IPS-18c (cell line): ENCODE measurements around the gene EDC4.

Experiments used
- H3K4me3 ChIP-seq: 2 replicates; pipeline ENCODE4 v1.7.0; 2013; ENCODE audit warnings: low read depth, mild to moderate bottlenecking, low read length, moderate library complexity; ENCODE audit not compliant: insufficient read depth
- H3K9me3 ChIP-seq: one replicate; pipeline ENCODE4 v1.6.1; 2013; ENCODE audit warnings: mild to moderate bottlenecking, low read length, moderate library complexity; ENCODE audit not compliant: control insufficient read depth, insufficient read depth

EDC4 gene

DNA sequence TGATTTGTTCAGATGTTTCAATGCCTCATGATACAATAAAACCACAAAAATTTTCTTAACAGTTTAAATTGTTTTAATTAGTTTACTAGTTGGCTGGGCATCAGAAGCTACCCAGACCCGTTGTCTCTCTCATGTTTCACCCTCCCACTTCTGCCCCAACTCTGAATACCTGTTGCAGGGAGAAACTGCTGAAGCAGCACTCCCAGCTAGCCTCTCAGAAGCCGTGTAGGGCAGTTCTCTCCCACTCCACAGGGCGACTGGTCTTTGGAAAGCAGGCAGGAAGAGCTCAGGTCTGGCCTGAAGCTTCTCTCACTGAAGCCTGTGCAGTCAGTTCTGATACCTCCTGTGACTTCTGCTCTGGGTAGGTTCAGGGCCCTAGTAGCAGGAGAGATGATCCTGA lies 1.6 kb upstream of the EDC4 start:
- no peaks in the 10 kb centered on the region for H3K9me3 ChIP-seq
- H3K4me3 ChIP-seq = no peak overlapping the region

DNA sequence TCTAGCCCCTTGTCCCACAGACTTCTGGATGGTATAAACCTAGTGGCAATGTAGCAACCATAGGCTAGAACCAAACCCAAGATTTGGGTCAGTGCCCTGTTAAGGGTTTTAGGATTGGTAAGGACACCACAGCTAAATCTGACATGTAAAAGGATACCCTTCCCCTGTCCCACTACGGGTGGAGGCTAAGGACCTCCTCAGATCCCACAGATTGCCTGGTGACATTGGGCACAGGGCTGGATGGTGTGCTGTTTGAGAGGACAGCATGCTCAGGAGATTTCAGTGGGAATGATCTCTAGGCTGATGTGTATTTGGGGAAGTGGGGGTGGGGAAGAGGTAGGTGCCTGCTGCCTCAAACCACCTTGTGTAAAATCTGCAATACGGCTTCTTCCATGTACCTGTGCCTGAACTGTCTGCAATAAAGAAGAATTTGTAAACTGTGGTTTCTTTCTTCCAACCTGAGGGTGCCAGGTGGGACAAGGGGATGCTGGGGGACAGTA lies 671 bp upstream of the EDC4 start:
- 0 out of 2 replicates have a peak overlapping the region, but pooled peaks have one; percentile 91 for H3K4me3 ChIP-seq
- H3K9me3 ChIP-seq = no peaks in the 10 kb centered on the region

DNA sequence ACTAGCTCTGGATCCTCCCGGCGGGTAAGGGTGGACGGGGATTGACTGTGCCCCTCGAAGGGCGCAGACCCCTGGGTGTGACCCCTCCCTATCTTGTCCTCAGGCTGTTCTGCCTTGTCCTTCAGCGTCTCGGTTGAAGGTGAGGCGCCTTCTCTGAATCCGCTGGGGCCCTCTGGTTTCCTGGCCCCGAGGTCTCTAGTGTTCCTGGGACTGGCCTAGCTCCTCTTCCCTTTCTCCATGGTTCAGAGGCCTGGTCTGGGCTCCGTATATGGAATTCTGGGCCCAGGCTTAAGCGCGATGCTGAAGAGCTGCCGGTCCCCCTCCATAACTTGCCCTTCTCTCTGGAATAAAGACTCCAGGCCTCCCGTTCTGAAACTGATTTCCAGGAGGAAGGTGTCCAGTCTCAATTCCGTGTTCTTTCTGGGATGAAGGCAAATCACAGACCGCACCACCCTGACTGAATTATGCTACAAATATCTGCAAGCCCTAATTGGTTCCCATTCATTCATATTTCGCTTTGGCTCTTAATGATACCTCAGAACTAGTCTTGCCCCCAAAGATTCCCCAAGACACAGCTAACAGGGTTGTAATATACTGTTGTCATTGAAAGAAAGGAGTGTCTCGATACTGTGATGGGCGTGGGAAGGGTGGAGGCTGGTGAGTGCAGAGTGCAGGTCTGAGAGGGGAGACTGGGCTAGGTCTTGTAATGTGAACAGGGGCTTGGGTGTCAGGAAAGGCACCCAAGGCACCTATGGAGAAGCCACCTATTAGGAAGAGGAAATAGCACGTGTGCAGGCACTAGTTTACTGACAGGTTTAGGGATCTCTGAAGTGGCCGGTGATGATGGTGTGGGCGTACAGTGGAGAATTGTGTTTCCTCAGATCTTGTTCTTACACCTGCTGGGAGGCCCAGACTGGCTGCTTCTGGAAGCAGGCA lies 851 bp downstream of the EDC4 start:
- Histone ChIP-seq H3K9me3 (no peaks in the 10 kb centered on the region), H3K4me3 (peak overlapping the region; percentile 91)

DNA sequence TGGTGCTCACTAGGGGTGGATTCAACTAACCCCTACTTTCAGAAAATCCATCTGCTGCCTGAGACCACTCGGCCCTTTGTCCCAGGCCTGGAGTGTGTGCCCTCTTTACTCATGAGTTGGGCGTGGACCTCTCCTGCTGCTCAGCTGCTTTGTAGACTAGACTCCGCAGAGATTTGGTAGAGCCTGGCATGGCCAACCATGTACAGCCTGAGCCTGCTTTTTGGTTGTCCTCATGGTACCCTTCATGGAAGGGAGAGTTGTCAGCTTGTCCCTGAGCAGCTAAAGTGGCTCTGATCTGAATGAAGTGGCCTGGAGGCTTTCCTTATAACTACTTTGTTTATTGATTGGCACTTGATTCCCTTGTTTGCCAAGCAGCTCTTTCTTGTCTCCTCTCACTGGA lies 1.5 kb downstream of the EDC4 start:
- Histone ChIP-seq H3K9me3 (no peaks in the 10 kb centered on the region), H3K4me3 (peak overlapping the region; percentile 91; the same call in 1 of the 2 replicates)

DNA sequence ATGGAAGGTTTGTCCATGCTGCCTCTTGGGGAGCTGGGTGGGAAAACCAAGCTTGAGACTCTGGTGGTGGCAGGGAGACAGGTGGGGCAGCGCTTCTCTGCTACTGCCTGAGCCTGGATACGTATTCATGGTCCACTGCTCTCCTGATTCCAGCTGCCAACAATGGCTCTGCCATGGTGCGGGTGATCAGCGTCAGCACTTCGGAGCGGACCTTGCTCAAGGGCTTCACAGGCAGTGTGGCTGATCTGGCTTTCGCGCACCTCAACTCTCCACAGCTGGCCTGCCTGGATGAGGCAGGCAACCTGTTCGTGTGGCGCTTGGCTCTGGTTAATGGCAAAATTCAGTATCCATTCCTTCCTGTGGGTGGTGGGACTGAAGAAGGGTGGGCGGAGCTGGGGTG lies 4.2 kb downstream of the EDC4 start:
- H3K4me3 ChIP-seq = no peak overlapping the region
- no peaks in the 10 kb centered on the region for H3K9me3 ChIP-seq

DNA sequence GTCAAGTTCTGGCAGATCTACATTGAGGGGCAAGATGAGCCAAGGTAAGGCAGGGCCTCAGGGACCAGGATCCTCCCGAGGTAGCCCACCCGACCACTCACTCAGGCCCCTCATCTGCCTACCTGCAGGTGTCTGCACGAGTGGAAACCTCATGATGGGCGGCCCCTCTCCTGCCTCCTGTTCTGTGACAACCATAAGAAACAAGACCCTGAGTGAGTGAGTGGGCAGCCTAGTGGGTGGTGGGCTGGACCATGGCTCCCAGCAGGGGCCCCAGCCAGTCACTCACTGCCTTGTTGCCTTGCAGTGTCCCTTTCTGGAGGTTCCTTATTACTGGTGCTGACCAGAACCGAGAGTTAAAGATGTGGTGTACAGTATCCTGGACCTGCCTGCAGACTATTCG lies 5.4 kb downstream of the EDC4 start:
- Histone ChIP-seq H3K9me3 (no peaks in the 10 kb centered on the region), H3K4me3 (no peak overlapping the region)

DNA sequence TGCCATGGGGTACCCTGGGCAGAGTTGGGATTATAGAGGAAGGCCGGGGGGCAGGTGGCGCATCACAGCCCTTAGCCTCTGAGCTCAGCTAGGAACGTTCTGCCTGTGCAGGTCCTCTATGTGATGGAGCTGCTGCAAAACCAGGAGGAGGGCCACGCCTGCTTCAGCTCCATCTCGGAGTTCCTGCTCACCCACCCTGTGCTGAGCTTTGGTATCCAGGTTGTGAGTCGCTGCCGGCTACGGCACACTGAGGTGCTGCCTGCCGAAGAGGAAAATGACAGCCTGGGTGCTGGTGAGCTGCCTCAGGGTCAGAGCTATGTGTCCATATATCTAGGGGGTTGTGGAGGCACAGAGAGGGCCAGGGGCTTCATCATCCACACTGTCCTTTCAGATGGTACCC lies 6.0 kb downstream of the EDC4 start:
- H3K4me3 ChIP-seq = no peak overlapping the region
- H3K9me3 ChIP-seq = no peaks in the 10 kb centered on the region

DNA sequence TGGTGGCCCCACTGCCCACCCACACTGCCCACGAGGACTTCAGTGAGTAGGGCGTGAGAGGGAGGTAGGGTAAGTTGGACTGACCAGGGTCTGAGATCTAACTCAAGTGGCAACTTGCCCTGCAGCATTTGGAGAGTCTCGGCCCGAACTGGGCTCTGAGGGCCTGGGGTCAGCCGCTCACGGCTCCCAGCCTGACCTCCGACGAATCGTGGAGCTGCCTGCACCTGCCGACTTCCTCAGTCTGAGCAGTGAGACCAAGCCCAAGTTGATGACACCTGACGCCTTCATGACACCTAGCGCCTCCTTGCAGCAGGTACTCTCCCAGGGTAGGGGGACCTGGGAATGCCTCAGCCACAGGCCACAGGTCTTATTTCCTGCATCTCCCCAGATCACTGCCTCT lies 6.6 kb downstream of the EDC4 start:
- Histone ChIP-seq H3K4me3 (no peak overlapping the region), H3K9me3 (no peaks in the 10 kb centered on the region)

DNA sequence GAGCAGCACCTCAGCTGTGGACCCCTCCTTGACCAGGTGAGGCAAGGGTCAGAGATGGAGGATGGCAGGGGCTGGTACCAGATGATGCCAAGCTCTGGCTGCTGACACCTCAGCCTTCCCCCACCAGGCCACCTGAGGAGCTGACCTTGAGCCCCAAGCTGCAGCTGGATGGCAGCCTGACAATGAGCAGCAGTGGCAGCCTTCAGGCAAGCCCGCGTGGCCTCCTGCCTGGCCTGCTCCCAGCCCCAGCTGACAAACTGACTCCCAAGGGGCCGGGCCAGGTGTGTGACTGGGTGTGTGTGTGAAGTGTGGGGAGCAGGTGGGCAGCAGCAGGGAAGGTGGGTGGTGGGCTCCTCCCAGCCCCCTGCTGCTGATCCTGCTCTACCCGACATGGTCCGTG lies 7.1 kb downstream of the EDC4 start:
- Histone ChIP-seq H3K9me3 (no peaks in the 10 kb centered on the region), H3K4me3 (no peak overlapping the region)

DNA sequence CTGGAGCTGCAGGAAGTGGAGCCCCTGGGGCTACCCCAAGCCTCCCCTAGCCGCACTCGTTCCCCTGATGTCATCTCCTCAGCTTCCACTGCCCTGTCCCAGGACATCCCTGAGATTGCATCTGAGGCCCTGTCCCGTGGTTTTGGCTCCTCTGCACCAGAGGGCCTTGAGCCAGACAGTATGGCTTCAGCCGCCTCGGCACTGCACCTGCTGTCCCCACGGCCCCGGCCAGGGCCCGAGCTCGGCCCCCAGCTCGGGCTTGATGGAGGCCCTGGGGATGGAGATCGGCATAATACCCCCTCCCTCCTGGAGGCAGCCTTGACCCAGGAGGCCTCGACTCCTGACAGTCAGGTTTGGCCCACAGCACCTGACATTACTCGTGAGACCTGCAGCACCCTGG lies 7.7 kb downstream of the EDC4 start:
- H3K9me3 ChIP-seq = no peaks in the 10 kb centered on the region

DNA sequence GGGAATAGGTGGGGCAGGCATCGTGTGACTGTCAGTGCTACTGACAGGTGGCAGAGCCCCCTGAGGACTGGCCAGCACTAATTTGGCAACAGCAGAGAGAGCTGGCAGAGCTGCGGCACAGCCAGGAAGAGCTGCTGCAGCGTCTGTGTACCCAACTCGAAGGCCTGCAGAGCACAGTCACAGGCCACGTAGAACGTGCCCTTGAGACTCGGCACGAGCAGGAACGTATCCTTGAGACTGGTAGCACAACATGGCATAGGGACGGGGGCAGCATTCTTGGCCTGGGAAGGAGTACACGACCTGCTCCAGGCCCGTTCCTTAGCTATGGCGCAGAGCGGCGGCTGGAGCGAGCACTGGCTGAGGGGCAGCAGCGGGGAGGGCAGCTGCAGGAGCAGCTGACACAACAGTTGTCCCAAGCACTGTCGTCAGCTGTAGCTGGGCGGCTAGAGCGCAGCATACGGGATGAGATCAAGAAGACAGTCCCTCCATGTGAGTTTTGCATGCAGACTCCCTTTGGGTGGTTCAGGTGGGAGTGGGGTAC lies 8.8 kb downstream of the EDC4 start:
- Histone ChIP-seq H3K4me3 (no peak overlapping the region), H3K9me3 (no peaks in the 10 kb centered on the region)

More for the DNA sequence above, 7.7 kb downstream of the EDC4 start:
- no peak overlapping the region for H3K4me3 ChIP-seq

DNA sequence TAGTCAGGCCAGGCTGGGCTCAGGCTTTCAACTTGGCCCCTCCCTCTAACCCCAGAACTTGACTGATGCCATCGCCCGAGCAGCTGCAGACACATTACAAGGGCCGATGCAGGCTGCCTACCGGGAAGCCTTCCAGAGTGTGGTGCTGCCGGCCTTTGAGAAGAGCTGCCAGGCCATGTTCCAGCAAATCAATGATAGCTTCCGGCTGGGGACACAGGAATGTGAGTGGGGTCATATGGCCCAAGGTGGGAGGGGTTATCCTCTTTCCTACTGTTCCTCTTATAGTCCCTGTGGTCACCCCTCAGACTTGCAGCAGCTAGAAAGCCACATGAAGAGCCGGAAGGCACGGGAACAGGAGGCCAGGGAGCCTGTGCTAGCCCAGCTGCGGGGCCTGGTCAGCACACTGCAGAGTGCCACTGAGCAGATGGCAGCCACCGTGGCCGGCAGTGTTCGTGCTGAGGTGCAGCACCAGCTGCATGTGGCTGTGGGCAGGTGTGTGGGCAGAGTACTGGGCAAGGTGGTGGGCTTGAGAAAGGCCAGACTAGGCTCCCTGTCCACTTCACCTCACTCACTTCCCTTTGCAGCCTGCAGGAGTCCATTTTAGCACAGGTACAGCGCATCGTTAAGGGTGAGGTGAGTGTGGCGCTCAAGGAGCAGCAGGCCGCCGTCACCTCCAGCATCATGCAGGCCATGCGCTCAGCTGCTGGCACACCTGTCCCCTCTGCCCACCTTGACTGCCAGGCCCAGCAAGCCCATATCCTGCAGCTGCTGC lies 9.7 kb downstream of the EDC4 start:
- Histone ChIP-seq H3K9me3 (no peaks in the 10 kb centered on the region), H3K4me3 (no peak overlapping the region)

DNA sequence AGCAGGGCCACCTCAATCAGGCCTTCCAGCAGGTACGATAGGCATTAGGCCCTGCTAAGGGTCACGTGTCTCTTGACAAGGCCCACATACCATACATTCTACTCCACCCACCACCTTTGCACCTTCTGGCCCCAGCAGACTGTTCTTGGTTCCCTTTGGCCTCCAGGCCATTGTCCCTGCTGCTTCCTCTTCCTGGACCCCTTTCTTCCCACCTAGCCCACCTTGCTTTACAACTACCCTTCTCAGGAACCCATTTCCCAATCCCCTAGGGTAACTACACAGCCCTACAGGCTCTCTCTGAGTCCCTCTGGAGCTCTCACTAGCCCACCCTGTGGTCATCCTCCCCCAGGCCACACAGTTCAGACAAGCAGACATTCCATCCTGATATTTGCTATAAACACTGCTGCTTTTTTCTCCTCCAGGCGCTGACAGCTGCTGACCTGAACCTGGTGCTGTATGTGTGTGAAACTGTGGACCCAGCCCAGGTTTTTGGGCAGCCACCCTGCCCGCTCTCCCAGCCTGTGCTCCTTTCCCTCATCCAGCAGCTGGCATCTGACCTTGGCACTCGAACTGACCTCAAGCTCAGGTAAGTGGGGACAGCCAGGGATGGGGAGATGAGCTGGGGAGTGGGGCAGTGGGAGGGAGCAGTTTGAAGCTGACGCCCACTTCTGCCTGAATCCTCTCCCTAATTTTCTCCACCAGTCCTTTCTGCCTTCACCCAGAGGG lies 10.5 kb downstream of the EDC4 start:
- Histone ChIP-seq H3K4me3 (no peak overlapping the region), H3K9me3 (no peaks in the 10 kb centered on the region)

DNA sequence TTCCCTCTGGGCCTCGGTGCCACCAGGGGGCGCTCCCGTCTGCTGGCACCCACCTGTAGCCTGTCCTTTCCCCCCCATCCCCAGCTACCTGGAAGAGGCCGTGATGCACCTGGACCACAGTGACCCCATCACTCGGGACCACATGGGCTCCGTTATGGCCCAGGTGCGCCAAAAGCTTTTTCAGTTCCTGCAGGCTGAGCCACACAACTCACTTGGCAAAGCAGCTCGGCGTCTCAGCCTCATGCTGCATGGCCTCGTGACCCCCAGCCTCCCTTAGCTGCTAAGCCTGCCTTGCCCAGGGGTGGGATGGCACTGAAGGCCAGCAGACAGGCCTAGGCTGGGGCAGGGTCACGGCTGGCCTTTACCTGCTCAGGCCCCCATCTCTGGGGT lies 11.0 kb downstream of the EDC4 start:
- no peaks in the 10 kb centered on the region for H3K9me3 ChIP-seq

DNA sequence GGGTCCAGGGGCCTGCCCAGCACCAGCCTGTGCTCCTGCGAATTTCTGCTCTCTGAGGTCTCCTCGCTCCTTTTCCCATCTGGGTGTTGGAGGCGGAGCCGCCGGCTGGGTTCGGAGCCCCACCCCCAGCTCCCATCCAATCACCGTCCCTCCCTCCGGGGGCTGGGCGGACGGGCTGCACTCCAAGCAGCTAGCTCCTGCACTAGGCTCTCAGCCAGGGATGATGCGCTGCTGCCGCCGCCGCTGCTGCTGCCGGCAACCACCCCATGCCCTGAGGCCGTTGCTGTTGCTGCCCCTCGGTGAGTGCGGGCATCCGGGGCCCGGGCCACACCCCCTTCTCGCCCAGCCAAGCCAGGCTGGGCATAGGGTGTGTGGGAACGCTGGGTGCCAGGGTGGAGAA lies 11.8 kb downstream of the EDC4 start, which contains the start of gene NRN1L:
NRN1L (plus strand) TSS at position 202 of the 400 bp plus-strand sequence; CDS start at position 221, 19 bp downstream.
- peak within 1 kb of the TSS; percentile 28 for H3K4me3 ChIP-seq

More for the DNA sequence above, 11.0 kb downstream of the EDC4 start:
- H3K4me3 ChIP-seq = no peak overlapping the region; the same call in 1 of the 2 replicates

DNA sequence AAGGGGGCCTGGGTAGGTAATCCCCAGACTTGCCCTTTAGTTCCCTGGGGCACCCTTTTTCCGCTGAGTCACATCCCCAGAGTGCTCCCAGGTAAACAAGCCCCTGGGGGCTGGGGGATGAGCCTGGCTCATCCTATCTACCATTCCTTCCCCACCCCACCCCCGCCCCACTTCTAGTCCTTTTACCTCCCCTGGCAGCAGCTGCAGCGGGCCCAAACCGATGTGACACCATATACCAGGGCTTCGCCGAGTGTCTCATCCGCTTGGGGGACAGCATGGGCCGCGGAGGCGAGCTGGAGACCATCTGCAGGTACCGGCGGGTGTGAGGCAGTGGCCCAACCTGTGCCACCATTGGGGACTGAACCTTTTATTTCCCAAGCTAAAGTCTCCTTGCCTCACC lies 12.7 kb downstream of the EDC4 start:
- Histone ChIP-seq H3K9me3 (no peaks in the 10 kb centered on the region), H3K4me3 (no peak overlapping the region; the same call in 1 of the 2 replicates)

More for the DNA sequence above, 11.8 kb downstream of the EDC4 start, which contains the start of gene NRN1L:
- no peaks in the 10 kb centered on the region for H3K9me3 ChIP-seq

DNA sequence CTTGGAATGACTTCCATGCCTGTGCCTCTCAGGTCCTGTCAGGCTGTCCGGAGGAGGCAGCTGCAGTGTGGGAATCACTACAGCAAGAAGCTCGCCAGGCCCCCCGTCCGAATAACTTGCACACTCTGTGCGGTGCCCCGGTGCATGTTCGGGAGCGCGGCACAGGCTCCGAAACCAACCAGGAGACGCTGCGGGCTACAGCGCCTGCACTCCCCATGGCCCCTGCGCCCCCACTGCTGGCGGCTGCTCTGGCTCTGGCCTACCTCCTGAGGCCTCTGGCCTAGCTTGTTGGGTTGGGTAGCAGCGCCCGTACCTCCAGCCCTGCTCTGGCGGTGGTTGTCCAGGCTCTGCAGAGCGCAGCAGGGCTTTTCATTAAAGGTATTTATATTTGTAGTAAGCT lies 13.1 kb downstream of the EDC4 start:
- no peak overlapping the region for H3K4me3 ChIP-seq

More for the DNA sequence above, 13.1 kb downstream of the EDC4 start:
- no peaks in the 10 kb centered on the region for H3K9me3 ChIP-seq
